AG04450 (cell line): ENCODE data around the gene TMEM9B. TPM values are rescaled to one million over a fixed set of nuclear protein-coding genes. Genes with fewer than 3 reads are reported as not detected.
A peak's percentile ranks its signal among the peaks of the same experiment; 100 is the strongest.

Experiments used
- CTCF ChIA-PET: fragments of 300-600, 350-600 bp; formaldehyde crosslinking; extraction: SDS; loops from one replicate; lab custom pipeline; 2022; ENCODE audit warnings: antibody characterized with exemption, inconsistent platforms; lab: Charles Lee
- POLR2A ChIA-PET: fragments of 350-600 bp; formaldehyde crosslinking; extraction: SDS; loops from one replicate; lab custom pipeline; 2021; ENCODE audit warnings: antibody characterized with exemption, inconsistent platforms; lab: Yijun Ruan, JAX
- DNase-seq: peaks from one replicate; pipeline ENCODE4 v3.0.0-alpha.2; 2011; ENCODE audit warnings: low read depth, low spot score
- H3K27ac ChIP-seq: one replicate; pipeline ENCODE4 v1.5.1; 2012; ENCODE audit warnings: low read depth, low read length, control low read depth
- H3K27me3 ChIP-seq: one replicate; pipeline ENCODE4 v1.6.0; 2012; ENCODE audit warnings: low read length; ENCODE audit not compliant: control insufficient read depth, insufficient read depth
- H3K4me3 ChIP-seq: 2 replicates; pipeline ENCODE4 v1.5.1; 2011; ENCODE audit warnings: mild to moderate bottlenecking, low read depth, low read length, control low read depth
- H3K9me3 ChIP-seq: 2 replicates; pipeline ENCODE4 v1.5.1; 2012; ENCODE audit warnings: low read length; ENCODE audit not compliant: control insufficient read depth, insufficient read depth
- CTCF ChIP-seq: IDR thresholded peaks from 2 replicates; pipeline ENCODE4 v1.5.1; 2011; ENCODE audit warnings: low read depth, low read length, control low read depth, inconsistent platforms
- polyA plus RNA-seq: library from polyadenylated mRNA; depleted of rRNA; stranded (reverse); fragments of >200 nt; gene quantifications from 2 replicates; pipeline ENCODE4 v1.2.3, GENCODE V29; 2011

The TMEM9B gene
- polyA plus RNA-seq, 1 experiment = 53.9 TPM

GRCh38 chr11:8963569-8964323 is 496 bp downstream of the TMEM9B start:
- H3K27ac ChIP-seq = peak overlapping the region; percentile 89
- H3K9me3 ChIP-seq = no peaks in the 10 kb centered on the region; the same call in 1 of the 2 replicates
- no peak for TF ChIP-seq CTCF
- POLR2A ChIA-PET = interaction anchor here (1.0 to 1.8 kb wide), 6 partner anchors 40 to 277 kb away, joined by 3 to 7 read pairs (median 6); partner anchors contain the start of gene NRIP3
- no peaks in the 10 kb centered on the region for H3K27me3 ChIP-seq
- CTCF ChIA-PET = interaction anchor here (1.5 kb wide), 1 partner anchor 174 kb away, joined by 9 read pairs; no protein-coding TSS in a partner anchor
- DNase-seq = no peak
- H3K4me3 ChIP-seq = peak overlapping the region; percentile 93

- Histone ChIP-seq H3K27ac (no peak overlapping the region), H3K4me3 (peak overlapping the region; percentile 93), H3K27me3 (no peaks in the 10 kb centered on the region), H3K9me3 (no peaks in the 10 kb centered on the region; the same call in 1 of the 2 replicates)
- no peak for DNase-seq
- ChIA-PET CTCF (interaction anchor here (0.6 to 1.5 kb wide), 2 partner anchors 48 to 175 kb away, joined by 3 to 9 read pairs; no protein-coding TSS in a partner anchor), POLR2A (interaction anchor here (1.6 kb wide), 1 partner anchor 274 kb away, joined by 3 read pairs; no protein-coding TSS in a partner anchor)
- TF ChIP-seq CTCF = no peak
These were observed 1.4 kb downstream of the TMEM9B start for GRCh38 chr11:8962841-8963240.

- no peaks in the 10 kb centered on the region; the same call in 1 of the 2 replicates for H3K9me3 ChIP-seq
- no peak for DNase-seq
- TF ChIP-seq CTCF = no peak
- no peak overlapping the region for H3K4me3 ChIP-seq
- H3K27ac ChIP-seq = no peak overlapping the region
- H3K27me3 ChIP-seq = no peaks in the 10 kb centered on the region
- ChIA-PET POLR2A (no interaction called here), CTCF (interaction anchor here (1.0 to 3.5 kb wide), 6 partner anchors 13 to 321 kb away, joined by 3 to 33 read pairs (median 5); no protein-coding TSS in a partner anchor)
These were observed 2.8 kb downstream of the TMEM9B start for GRCh38 chr11:8961401-8961800.

GRCh38 chr11:8959546-8960166 is 4.6 kb downstream of the TMEM9B start:
- Histone ChIP-seq H3K27ac (peak overlapping the region; percentile 39), H3K9me3 (no peaks in the 10 kb centered on the region; the same call in 1 of the 2 replicates), H3K27me3 (no peaks in the 10 kb centered on the region), H3K4me3 (no peak overlapping the region)
- TF ChIP-seq CTCF = peak; percentile 62
- POLR2A ChIA-PET = interaction anchor here (0.6 to 1.5 kb wide), 7 partner anchors 46 to 271 kb away, joined by 3 to 5 read pairs (median 3); a partner anchor contains a TSS
- DNase-seq = peak; percentile 68
- CTCF ChIA-PET = interaction anchor here (0.6 to 3.5 kb wide), 33 partner anchors 11 to 740 kb away, joined by 3 to 33 read pairs (median 4); partner anchors contain the start of genes ASCL3, RPL27A and TRIM66
